Peyer's patch (tissue), 4 donors: ENCODE data around the gene WDR49.

Source experiments
- CTCF ChIP-seq, 6 experiments: fragments of 450-650 bp in 4 of 6; fragments of 200-600 bp in 2 of 6; sonication (generic) in 1 of 6; IDR thresholded peaks; one replicate each; pipeline ENCODE4 v1.5.1; 2017 to 2019; ENCODE audit warnings: antibody characterized with exemption in 6 of 6, mild to moderate bottlenecking in 3 of 6, moderate library complexity in 1 of 6
- POLR2A ChIP-seq, 2 donors: fragments of 450-650 bp; IDR thresholded peaks; one replicate each; pipeline ENCODE4 v1.5.1; 2017; ENCODE audit warnings: antibody characterized with exemption in 2 of 2, mild to moderate bottlenecking in 2 of 2, moderate library complexity in 2 of 2

- TF ChIP-seq CTCF (IDR thresholded peaks at IDR 0.05) (no peak), POLR2A (IDR thresholded peaks at IDR 0.05) (no peak)
Measured at GRCh38 chr3:167437428-167438139, 216.2 kb downstream of the WDR49 start.
